GM23248 (cell line): Measurements from ENCODE around the gene HSD17B8.

Source experiments
- EZH2 ChIP-seq: fragments of 200-600 bp; sonication (generic); IDR thresholded peaks from 2 replicates; pipeline ENCODE4 v1.6.1; 2018; ENCODE audit warnings: antibody characterized with exemption, mild to moderate bottlenecking; ENCODE audit not compliant: insufficient read depth, poor library complexity, severe bottlenecking
- EZH2phosphoT487 ChIP-seq: fragments of 200-600 bp; sonication (generic); IDR thresholded peaks from 2 replicates; pipeline ENCODE4 v1.6.1; 2018; ENCODE audit warnings: antibody characterized with exemption, moderate library complexity, mild to moderate bottlenecking, low read depth; ENCODE audit not compliant: insufficient read depth

DNA sequence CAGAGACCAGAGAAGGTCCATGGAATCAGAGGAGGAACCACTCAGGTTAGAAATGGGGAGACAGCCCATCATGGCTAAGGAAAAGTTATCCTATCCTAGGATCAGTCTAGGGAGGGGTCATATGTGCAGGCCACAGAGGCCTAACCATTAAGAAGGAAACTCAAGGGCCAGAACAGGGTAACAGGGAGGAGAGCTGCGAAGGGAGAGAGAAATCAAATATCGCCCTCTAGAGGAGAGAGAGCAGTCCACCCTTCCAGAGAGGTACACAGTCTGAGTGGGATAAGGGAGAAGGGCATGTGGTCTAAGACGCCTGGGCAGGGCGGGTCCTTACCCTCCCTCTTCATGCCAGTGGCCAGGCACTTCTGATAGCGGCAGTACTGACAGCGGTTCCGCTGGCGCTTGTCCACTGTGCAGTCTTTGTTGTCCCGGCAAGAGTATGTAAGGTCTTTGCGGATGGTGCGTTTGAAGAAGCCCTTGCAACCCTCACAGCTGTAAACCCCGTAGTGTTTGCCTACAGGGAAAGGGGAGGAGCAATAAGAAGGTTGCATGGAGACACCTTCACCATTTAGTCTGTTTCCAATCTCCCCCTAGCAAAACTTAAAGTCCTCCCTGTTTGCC lies 6.9 kb upstream of the HSD17B8 start:
- no peak for TF ChIP-seq EZH2
- TF ChIP-seq EZH2phosphoT487: no peak
